HG03045 (cell line): ENCODE measurements around the gene PLCB1.

ENCODE experiments used
- ATAC-seq: cut with Tn5 transposase; IDR thresholded peaks from one replicate; pipeline ENCODE4 v1.9.1; 2021; ENCODE audit warnings: mild to moderate bottlenecking, moderate library complexity; ENCODE audit not compliant: unreplicated experiment

The PLCB1 gene

DNA sequence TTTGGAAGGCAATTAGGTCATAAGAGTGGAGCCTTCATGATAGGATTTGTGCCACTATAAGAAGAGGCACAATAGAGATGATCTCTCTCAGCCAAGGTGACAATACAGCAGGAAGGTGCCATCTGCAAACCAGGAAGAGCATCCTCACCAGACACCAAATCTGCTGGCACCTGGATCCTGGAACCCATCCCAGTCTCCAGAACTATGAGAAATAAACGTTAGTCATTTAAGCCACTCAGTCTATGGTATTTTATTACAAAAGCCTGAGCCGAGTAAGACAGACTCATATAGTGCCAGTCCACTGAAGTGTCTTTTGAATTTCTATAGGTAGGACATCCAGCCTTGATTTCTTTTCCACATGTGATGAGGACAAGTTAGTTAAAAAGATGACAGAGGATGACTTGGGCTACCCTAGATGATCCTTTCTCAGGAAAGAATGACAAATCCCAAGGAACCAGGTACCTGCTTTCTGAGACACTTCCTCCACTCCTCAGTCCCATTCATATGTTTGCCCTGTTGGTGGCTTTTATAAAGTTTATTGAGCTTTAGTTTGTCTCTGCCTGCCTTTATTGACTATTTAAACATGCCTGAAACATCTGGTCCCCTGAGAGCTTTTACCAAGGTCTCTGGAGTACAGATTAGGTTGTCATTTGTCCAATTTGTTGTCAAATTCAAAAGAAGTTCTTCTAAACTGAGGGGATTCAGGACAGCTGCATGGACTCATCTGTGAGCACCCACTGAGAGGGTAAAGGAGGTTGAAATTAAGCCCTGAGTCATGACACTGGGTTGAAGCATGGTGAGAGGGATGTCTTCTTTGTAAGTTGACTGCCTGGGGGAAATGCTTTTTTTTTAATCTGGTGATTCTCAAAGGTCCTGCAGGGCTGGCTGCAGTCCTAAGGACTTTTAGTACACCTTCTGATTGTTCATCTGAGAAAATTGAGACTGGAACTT is 771.9 kb downstream of the PLCB1 start:
- no peak for ATAC-seq

DNA sequence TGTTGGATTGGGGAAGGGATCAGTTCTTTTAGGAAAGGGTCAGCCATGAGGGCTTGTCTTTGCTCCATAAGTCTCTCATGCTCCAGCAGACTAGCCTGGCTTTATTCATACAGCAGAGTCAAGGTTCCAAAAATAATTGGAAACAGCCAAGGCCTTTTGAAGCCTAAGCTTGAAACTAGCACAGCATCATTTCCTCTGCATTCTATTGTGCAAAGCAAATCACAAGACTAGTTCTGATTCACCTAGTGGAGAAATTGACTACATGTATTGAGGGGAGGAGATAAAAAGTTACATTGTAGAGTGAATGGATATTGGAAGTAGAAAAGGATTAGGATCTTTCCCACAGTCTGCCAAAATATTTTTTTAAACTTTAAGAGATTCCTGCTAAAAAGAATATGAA is 777.5 kb downstream of the PLCB1 start:
- ATAC-seq = no peak

DNA sequence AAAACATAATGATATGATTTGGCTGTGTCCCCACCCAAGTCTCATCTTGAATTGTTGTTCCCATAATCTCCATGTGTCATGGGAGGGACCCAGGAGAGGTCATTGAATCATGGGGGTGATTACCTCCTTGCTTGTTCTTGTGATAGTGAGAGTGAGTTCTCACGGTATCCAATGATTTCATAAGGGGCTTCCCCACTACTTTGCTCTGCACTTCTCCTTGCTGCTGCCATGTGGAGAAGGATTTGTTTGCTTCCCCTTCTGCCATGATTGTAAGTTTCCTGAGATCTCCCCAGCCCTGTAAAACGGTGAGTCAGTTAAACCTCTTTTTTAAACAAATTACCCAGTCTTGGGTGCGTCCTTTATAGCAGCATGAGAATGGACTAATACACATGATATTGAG is 780.0 kb downstream of the PLCB1 start:
- no peak for ATAC-seq

DNA sequence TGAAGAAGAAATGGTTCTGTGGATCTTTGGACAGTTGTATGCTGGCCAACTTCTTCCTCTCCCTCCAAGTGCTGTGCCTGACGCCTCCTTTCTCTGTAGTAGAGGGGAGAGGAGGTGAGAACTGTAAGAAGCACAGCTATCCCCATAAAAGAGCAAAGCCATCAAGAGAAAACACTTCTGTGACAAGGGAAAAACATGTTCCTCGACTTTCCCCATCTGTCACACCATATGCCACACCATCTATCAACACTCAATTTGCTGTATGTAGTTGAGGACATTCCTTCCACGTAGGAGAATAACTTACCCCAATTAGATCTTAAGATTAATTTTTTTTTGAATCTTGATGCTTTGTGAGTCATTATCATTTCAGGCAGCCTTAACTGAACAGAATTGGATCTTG is 780.7 kb downstream of the PLCB1 start:
- ATAC-seq = no peak

DNA sequence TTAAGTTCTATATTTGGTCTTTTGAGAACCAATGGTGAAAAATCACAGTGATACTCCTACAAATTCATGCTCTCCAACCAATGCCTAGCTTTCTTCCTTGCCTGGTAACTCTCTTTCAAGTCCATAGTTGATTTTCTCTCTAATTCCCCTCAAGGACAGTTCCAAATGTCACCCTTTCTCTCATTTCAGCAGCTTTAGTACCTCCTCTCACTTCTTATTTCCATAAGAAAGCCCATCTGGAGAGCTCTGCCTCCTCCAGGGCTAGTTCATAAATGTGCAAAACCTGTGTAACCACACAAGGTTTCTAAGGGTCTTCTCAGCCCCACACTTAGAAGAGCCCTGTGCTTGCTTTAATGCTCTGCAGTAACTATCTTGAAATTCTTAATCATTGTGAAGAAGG is 781.4 kb downstream of the PLCB1 start:
- no peak for ATAC-seq

DNA sequence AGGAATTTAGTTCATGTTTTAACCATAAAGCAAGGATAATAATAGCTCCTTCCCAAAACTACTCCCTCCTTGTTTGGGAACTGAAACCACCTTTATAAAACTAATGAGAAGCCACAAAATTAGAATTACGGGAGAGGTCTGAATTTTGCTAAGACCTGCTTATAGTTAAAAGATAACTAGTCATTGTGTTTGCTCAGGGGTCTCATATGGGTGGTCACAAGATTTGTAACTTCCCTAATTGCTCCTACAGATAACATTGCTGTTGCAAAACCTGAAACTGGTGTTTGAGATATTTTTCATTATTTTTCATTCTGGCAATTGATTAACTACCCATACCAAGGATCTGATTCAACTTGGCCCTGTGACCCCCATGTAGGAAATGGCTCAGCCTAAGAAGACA is 782.4 kb downstream of the PLCB1 start:
- no peak for ATAC-seq

DNA sequence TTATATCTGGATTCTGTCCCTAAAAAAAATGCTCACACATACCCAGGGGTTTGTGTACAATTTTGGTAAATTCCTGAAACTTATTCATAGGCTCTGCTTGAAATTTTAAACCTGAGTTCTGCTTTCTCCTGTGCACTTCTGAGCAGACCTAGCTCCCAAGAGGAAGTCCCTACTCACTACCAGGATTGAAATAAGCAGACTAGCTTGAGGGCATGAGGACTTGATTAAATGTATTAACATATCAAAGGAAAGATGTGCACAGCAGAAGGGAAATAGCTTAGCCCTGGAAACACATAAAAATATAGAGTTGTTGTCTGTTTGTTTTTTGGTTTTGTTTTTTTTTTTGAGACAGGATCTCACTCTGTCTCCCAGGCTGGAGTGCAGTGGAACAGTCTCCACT is 785.0 kb downstream of the PLCB1 start:
- no peak for ATAC-seq

DNA sequence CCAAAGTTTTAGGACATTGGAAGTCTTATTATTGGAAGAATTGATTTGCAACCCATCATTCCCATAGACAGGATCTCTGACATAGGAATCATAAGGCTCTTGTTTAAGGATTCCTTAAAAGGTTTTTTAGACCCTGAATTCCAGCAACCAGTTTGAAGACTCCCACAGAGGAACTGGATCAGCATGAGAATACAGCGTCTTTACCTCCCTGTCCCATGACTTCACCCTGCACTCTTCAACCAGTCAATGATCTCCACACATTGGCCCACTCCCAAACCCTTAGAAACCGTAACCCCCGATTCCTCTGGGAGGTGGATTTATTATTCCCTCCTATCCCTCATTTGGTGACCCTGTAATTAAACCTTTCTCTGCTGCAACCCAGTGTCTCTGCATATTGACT is 786.1 kb downstream of the PLCB1 start:
- no peak for ATAC-seq

DNA sequence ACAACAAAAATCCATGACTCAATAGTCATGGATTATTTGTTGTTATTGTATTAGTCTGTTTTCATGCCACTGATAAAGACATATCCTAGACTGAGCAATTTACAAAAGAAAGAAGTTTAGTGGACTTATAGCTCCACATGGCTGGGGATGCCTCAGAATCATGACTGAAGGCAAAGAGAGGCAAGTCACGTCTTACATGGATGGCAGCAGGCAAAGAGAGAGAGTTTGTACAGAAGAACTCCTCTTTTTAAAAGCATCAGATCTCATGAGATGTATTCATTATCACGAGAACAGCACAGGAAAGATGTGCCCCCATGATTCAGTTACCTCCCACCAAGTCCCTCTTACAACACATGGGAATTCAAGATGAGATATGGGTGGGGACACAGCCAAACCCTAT is 792.5 kb downstream of the PLCB1 start:
- ATAC-seq = no peak

DNA sequence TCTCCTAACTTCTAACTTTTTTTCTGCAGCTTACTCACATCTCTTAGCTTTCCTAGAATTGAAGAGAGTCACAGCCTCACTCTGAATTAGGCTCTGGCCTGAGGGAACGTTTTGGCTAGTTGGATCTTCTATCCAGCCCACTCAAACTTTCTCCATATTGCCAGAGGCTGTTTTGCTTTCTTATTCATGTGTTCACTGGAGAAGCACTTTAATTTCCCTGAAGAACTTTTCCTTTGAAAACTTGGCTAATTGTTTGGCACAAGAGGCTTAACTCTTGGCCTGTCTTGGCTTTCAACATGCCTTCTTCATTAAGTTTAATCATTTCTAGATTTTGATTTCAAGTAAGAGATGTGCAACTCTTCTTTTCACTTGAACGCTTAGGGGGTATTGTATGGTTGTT is 798.7 kb downstream of the PLCB1 start:
- ATAC-seq = no peak

DNA sequence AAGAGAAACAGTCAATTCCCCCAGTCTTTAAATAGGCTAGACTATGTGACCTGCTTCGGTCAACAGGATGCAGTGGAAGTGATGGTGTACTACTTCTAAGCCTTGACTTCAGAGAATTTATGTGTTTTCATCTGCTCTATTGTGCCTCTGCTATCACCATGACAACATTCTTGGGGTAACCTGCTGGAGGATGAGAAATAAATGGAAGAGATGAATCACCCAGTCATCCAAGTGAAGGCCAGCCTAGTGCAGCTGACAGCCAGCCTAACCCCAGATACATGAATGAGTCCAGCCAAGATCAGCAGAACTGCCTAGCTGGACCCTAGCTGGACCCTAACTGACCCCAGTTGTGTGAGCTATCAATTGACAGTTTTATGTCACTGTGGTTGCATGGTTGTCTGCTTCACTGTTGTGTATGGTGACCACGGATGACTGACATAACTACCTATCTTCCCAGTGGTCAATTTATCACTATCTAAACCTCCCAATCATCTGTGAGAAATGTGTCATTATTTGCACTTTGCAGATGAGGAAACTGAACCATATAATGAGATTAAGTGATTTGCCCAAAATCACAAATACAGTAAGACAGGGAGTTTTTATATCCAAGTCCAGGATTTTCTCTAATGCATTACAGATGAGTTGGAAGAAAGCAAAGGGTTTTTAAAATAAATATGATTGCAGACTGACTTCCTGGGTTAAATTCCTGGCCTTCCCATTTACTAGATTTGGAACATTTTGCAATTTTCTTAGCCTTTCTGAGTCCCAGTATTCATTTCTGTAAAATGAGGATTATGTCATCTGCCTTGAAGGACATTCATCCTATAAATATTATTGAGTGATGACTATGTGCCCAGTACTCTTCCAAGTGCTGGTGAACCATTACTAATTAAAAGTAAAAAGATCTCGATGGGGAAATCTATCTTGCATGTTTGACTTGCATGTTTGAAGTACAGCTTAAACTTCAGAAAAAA is 800.4 kb downstream of the PLCB1 start:
- no peak for ATAC-seq

DNA sequence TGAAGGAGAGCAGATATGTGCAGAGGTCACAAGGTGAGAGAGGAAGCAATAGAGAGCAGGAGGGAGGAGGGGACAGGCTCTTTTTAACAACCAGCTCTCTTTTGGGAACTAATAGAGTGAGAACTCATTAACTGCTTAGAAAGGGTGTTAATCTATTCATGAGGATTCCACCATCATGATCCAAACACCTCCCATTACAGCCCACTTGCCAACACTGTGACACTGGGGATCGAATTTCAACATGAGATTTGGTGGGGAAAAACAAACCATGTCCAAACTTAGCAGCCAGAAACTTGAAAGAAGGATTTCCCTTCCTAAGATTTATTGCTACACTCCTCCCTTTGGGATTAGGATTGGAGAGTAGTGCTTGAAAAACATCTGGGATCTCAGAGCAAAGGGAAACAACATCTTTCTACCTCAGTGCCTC is 801.3 kb downstream of the PLCB1 start:
- ATAC-seq = no peak

DNA sequence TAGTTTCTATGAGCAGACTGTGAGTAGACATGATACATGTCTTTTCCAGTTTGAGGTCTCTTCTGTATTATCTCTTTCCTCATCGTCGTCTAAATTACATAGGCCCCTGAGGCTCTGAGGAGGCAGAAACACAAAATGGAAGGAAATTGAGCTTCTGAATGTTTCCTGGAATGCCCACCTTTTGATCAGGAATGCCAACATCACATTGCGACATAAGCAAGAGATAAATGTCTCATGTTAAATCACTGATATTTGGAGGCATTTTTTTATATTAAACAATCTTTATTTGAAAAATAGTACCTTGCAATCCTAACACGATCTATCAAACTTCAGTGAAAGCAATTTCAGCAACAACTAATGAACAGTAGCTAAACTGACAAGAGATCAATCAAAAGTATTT is 802.3 kb downstream of the PLCB1 start:
- no peak for ATAC-seq
